ENCODE results near the gene TNNT1.

DNA sequence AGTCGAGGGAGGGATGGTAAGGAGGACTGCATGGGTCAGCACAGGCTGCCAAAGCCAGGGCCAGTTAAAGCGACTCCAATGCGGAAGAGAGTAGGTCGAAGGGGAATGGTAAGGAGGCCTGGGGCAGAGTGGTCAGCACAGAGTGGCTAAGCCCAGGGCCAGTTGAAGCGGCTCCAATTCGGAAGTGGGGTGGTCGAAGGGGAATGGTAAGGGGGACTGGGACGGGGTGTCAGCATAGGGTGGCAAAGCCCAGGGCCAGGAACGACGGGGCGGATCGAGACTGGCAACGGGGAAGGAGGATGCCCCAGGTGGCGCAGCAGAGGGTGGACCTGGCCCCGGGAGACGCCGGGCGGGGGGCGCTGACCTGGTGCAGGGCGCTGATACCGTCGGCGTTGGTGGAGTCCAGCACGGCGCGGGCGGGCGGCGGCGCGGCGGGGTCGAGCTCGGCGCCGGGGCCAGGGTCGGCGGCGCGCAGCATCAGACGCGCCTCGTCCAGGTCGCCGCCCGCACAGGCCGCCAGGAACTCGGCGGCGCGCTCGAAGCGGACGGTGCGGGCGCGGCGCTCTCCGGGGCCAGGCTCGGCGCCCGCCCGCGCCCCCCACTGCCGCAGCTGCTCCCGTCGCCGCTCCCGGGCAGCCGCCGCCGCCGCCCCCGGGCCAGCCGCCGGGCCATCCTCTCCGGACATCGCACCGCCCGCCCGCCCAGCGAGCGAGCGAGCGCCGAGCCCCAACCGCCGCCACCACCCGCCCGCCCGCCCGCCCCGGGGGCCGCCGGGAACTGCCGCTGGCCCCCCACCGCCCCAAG lies 31.9 kb downstream of the TNNT1 start, which contains the start of gene PPP1R12C:
- TF ChIP-seq YY1 (IDR thresholded peaks at IDR 0.05; ENCODE audit: insufficient read depth, insufficient read length), result no peak
- no peak for TF ChIP-seq ZNF274 (IDR thresholded peaks at IDR 0.05; ENCODE audit: low read depth, low read length)

All from NT2/D1 (cell line).